ENCODE results near the gene CD248. TPM values are rescaled to one million over a fixed set of nuclear protein-coding genes. Genes with fewer than 3 reads are reported as not detected.

Gene CD248
- total RNA-seq, 1 experiment from 2014 or later: 2.6 TPM

DNA sequence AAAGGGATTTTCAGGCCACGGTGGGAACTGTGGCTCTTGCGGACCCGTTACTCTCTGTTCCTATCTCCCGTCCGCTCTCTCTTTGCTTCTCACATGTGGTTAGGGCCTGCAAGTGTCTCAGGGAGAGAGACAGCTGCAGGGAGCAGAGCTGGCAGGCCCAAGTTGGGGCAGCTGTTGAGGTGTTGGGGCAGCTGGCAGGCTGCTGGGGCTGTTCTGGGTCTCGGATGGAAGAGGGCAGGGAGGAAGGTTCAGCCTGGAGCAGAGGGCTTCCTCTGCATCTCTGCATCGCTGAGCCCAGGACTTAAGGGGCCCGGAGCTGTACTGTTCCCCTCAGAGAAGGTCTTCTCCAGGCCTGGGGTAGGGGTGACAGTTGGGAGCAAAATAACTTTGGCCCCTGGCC is 41.4 kb downstream of the CD248 start (continued):
- TF ChIP-seq, protein P1, sequence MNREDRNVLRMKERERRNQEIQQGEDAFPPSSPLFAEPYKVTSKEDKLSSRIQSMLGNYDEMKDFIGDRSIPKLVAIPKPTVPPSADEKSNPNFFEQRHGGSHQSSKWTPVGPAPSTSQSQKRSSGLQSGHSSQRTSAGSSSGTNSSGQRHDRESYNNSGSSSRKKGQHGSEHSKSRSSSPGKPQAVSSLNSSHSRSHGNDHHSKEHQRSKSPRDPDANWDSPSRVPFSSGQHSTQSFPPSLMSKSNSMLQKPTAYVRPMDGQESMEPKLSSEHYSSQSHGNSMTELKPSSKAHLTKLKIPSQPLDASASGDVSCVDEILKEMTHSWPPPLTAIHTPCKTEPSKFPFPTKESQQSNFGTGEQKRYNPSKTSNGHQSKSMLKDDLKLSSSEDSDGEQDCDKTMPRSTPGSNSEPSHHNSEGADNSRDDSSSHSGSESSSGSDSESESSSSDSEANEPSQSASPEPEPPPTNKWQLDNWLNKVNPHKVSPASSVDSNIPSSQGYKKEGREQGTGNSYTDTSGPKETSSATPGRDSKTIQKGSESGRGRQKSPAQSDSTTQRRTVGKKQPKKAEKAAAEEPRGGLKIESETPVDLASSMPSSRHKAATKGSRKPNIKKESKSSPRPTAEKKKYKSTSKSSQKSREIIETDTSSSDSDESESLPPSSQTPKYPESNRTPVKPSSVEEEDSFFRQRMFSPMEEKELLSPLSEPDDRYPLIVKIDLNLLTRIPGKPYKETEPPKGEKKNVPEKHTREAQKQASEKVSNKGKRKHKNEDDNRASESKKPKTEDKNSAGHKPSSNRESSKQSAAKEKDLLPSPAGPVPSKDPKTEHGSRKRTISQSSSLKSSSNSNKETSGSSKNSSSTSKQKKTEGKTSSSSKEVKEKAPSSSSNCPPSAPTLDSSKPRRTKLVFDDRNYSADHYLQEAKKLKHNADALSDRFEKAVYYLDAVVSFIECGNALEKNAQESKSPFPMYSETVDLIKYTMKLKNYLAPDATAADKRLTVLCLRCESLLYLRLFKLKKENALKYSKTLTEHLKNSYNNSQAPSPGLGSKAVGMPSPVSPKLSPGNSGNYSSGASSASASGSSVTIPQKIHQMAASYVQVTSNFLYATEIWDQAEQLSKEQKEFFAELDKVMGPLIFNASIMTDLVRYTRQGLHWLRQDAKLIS (CRISPR knock-in tag; IDR thresholded peaks at IDR 0.05; ENCODE audit: borderline replicate concordance): no peak
- TF ChIP-seq ETV6 (CRISPR knock-in tag; IDR thresholded peaks at IDR 0.05): no peak
- TF ChIP-seq, protein P2, sequence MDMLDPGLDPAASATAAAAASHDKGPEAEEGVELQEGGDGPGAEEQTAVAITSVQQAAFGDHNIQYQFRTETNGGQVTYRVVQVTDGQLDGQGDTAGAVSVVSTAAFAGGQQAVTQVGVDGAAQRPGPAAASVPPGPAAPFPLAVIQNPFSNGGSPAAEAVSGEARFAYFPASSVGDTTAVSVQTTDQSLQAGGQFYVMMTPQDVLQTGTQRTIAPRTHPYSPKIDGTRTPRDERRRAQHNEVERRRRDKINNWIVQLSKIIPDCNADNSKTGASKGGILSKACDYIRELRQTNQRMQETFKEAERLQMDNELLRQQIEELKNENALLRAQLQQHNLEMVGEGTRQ (CRISPR knock-in tag; IDR thresholded peaks at IDR 0.05): no peak
- TF ChIP-seq, protein P3, sequence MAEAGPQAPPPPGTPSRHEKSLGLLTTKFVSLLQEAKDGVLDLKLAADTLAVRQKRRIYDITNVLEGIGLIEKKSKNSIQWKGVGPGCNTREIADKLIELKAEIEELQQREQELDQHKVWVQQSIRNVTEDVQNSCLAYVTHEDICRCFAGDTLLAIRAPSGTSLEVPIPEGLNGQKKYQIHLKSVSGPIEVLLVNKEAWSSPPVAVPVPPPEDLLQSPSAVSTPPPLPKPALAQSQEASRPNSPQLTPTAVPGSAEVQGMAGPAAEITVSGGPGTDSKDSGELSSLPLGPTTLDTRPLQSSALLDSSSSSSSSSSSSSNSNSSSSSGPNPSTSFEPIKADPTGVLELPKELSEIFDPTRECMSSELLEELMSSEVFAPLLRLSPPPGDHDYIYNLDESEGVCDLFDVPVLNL (CRISPR knock-in tag; IDR thresholded peaks at IDR 0.05; ENCODE audit: borderline replicate concordance, low read depth): no peak
- TF ChIP-seq PRRX2 (CRISPR knock-in tag; IDR thresholded peaks at IDR 0.05): no peak
- no peak for TF ChIP-seq FOXK1 (CRISPR knock-in tag; IDR thresholded peaks at IDR 0.05)
- no peak for TF ChIP-seq NFE2L1 (CRISPR knock-in tag; IDR thresholded peaks at IDR 0.05)

DNA sequence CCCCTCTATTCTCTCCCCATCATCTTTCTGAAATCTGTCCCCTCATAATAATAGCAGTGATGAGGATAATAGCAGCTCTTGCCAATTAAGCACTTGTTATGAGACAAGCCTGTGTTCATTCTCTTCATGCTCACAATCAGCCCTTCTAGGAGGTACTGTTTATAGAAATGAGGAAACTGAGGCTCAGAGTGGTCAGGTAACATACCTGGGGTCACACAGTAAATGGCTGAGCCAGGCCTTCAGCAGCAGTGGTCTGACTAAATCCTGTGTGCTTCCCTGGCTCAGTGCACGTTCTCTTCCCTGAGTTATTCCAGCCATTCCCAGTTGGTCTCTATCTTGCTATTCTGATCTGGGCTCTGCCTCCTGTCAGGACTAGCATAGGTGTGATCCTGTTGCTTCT is 42.6 kb downstream of the CD248 start:
- H3K36me3 Mint-ChIP-seq: peaks cover 30% of the 10 kb centered on the region
- peaks cover 4% of the 10 kb centered on the region for H3K27me3 Mint-ChIP-seq (ENCODE audit: low read depth)
- H3K9me3 Mint-ChIP-seq: no peaks in the 10 kb centered on the region
- no peak overlapping the region for H3K27ac Mint-ChIP-seq
- no peak for DNase-seq (ENCODE audit: low spot score)
- ChIA-PET CTCF (interaction anchor here (3.0 kb wide), 1 partner anchor 9 kb away, joined by 9 read pairs; no protein-coding TSS in a partner anchor), POLR2A (no interaction called here)
- peaks cover 9% of the 10 kb centered on the region; the same call in 1 of the 2 replicates for H3K4me1 Mint-ChIP-seq
- no peak overlapping the region for H3K4me3 Mint-ChIP-seq
- ATAC-seq: no peak
- TF ChIP-seq, protein P4, sequence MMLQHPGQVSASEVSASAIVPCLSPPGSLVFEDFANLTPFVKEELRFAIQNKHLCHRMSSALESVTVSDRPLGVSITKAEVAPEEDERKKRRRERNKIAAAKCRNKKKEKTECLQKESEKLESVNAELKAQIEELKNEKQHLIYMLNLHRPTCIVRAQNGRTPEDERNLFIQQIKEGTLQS (CRISPR knock-in tag; conservative IDR thresholded peaks at IDR 0.05): no peak
- TF ChIP-seq, protein P5, sequence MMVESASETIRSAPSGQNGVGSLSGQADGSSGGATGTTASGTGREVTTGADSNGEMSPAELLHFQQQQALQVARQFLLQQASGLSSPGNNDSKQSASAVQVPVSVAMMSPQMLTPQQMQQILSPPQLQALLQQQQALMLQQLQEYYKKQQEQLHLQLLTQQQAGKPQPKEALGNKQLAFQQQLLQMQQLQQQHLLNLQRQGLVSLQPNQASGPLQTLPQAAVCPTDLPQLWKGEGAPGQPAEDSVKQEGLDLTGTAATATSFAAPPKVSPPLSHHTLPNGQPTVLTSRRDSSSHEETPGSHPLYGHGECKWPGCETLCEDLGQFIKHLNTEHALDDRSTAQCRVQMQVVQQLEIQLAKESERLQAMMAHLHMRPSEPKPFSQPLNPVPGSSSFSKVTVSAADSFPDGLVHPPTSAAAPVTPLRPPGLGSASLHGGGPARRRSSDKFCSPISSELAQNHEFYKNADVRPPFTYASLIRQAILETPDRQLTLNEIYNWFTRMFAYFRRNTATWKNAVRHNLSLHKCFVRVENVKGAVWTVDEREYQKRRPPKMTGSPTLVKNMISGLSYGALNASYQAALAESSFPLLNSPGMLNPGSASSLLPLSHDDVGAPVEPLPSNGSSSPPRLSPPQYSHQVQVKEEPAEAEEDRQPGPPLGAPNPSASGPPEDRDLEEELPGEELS (CRISPR knock-in tag; IDR thresholded peaks at IDR 0.05): no peak
- TF ChIP-seq, protein P6, sequence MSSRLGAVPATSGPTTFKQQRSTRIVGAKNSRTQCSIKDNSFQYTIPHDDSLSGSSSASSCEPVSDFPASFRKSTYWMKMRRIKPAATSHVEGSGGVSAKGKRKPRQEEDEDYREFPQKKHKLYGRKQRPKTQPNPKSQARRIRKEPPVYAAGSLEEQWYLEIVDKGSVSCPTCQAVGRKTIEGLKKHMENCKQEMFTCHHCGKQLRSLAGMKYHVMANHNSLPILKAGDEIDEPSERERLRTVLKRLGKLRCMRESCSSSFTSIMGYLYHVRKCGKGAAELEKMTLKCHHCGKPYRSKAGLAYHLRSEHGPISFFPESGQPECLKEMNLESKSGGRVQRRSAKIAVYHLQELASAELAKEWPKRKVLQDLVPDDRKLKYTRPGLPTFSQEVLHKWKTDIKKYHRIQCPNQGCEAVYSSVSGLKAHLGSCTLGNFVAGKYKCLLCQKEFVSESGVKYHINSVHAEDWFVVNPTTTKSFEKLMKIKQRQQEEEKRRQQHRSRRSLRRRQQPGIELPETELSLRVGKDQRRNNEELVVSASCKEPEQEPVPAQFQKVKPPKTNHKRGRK (CRISPR knock-in tag; IDR thresholded peaks at IDR 0.05; ENCODE audit: borderline replicate concordance): no peak
- TF ChIP-seq, protein P7, sequence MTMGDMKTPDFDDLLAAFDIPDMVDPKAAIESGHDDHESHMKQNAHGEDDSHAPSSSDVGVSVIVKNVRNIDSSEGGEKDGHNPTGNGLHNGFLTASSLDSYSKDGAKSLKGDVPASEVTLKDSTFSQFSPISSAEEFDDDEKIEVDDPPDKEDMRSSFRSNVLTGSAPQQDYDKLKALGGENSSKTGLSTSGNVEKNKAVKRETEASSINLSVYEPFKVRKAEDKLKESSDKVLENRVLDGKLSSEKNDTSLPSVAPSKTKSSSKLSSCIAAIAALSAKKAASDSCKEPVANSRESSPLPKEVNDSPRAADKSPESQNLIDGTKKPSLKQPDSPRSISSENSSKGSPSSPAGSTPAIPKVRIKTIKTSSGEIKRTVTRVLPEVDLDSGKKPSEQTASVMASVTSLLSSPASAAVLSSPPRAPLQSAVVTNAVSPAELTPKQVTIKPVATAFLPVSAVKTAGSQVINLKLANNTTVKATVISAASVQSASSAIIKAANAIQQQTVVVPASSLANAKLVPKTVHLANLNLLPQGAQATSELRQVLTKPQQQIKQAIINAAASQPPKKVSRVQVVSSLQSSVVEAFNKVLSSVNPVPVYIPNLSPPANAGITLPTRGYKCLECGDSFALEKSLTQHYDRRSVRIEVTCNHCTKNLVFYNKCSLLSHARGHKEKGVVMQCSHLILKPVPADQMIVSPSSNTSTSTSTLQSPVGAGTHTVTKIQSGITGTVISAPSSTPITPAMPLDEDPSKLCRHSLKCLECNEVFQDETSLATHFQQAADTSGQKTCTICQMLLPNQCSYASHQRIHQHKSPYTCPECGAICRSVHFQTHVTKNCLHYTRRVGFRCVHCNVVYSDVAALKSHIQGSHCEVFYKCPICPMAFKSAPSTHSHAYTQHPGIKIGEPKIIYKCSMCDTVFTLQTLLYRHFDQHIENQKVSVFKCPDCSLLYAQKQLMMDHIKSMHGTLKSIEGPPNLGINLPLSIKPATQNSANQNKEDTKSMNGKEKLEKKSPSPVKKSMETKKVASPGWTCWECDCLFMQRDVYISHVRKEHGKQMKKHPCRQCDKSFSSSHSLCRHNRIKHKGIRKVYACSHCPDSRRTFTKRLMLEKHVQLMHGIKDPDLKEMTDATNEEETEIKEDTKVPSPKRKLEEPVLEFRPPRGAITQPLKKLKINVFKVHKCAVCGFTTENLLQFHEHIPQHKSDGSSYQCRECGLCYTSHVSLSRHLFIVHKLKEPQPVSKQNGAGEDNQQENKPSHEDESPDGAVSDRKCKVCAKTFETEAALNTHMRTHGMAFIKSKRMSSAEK (CRISPR knock-in tag; IDR thresholded peaks at IDR 0.05; ENCODE audit: borderline replicate concordance): no peak
- TF ChIP-seq, protein P8, sequence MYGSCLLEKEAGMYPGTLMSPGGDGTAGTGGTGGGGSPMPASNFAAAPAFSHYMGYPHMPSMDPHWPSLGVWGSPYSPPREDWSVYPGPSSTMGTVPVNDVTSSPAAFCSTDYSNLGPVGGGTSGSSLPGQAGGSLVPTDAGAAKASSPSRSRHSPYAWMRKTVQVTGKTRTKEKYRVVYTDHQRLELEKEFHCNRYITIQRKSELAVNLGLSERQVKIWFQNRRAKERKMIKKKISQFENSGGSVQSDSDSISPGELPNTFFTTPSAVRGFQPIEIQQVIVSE (CRISPR knock-in tag; IDR thresholded peaks at IDR 0.05; ENCODE audit: borderline replicate concordance): no peak
- TF ChIP-seq, protein P9, sequence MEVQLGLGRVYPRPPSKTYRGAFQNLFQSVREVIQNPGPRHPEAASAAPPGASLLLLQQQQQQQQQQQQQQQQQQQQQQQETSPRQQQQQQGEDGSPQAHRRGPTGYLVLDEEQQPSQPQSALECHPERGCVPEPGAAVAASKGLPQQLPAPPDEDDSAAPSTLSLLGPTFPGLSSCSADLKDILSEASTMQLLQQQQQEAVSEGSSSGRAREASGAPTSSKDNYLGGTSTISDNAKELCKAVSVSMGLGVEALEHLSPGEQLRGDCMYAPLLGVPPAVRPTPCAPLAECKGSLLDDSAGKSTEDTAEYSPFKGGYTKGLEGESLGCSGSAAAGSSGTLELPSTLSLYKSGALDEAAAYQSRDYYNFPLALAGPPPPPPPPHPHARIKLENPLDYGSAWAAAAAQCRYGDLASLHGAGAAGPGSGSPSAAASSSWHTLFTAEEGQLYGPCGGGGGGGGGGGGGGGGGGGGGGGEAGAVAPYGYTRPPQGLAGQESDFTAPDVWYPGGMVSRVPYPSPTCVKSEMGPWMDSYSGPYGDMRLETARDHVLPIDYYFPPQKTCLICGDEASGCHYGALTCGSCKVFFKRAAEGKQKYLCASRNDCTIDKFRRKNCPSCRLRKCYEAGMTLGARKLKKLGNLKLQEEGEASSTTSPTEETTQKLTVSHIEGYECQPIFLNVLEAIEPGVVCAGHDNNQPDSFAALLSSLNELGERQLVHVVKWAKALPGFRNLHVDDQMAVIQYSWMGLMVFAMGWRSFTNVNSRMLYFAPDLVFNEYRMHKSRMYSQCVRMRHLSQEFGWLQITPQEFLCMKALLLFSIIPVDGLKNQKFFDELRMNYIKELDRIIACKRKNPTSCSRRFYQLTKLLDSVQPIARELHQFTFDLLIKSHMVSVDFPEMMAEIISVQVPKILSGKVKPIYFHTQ (CRISPR knock-in tag; IDR thresholded peaks at IDR 0.05): no peak
- TF ChIP-seq, protein P10, sequence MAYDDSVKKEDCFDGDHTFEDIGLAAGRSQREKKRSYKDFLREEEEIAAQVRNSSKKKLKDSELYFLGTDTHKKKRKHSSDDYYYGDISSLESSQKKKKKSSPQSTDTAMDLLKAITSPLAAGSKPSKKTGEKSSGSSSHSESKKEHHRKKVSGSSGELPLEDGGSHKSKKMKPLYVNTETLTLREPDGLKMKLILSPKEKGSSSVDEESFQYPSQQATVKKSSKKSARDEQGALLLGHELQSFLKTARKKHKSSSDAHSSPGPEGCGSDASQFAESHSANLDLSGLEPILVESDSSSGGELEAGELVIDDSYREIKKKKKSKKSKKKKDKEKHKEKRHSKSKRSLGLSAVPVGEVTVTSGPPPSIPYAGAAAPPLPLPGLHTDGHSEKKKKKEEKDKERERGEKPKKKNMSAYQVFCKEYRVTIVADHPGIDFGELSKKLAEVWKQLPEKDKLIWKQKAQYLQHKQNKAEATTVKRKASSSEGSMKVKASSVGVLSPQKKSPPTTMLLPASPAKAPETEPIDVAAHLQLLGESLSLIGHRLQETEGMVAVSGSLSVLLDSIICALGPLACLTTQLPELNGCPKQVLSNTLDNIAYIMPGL (CRISPR knock-in tag; IDR thresholded peaks at IDR 0.05): no peak
- no peak for TF ChIP-seq JUN (CRISPR knock-in tag; IDR thresholded peaks at IDR 0.05)
